HFFc6 (cell line): Measurements from ENCODE around the gene LMF1. TPM values are rescaled to one million over a fixed set of nuclear protein-coding genes. Genes with fewer than 3 reads are reported as not detected.

Experiments
- DNase-seq: peaks from one replicate; pipeline ENCODE4 v3.0.0-alpha.2; 2018
- H3K27ac Mint-ChIP-seq: 2 replicates; pipeline ENCODE4 v1.8.0; 2020; ENCODE audit warnings: mild to moderate bottlenecking, mixed read lengths
- H3K27me3 Mint-ChIP-seq: 2 replicates; pipeline ENCODE4 v1.8.0; 2021; ENCODE audit warnings: mild to moderate bottlenecking, moderate library complexity, mixed read lengths; ENCODE audit not compliant: insufficient read depth
- H3K36me3 Mint-ChIP-seq: 2 replicates; pipeline ENCODE4 v1.8.0; 2021; ENCODE audit warnings: low read depth, mixed read lengths
- H3K4me1 Mint-ChIP-seq: 2 replicates; pipeline ENCODE4 v1.8.0; 2020; ENCODE audit warnings: low read depth, mixed read lengths
- H3K4me3 Mint-ChIP-seq: 2 replicates; pipeline ENCODE4 v1.8.0; 2020; ENCODE audit warnings: mild to moderate bottlenecking, moderate library complexity, mixed read lengths
- H3K9me3 Mint-ChIP-seq: 2 replicates; pipeline ENCODE4 v1.8.0; 2020; ENCODE audit warnings: mild to moderate bottlenecking, mixed read lengths
- total RNA-seq, 6 experiments: library from RNA; stranded (reverse); fragmentation: NEBNext Ultra II Directional; extraction: Animal tissue kit (Norgen Biotek cat#: 25700); gene quantifications; 2 replicates in 1 of 6; 3 replicates in 5 of 6; pipeline ENCODE4 v1.2.3, GENCODE V29; 2021
- TF ChIP-seq, protein P1 (sequence below): fragments of 200-600 bp; sonication (generic); IDR thresholded peaks from 2 replicates; pipeline ENCODE4 v1.5.0; 2021; ENCODE audit warnings: antibody characterized with exemption, mild to moderate bottlenecking

Gene LMF1
- total RNA-seq, 6 experiments from 2014 or later = 10.9 to 19.3 (median 14.2) TPM

DNA sequence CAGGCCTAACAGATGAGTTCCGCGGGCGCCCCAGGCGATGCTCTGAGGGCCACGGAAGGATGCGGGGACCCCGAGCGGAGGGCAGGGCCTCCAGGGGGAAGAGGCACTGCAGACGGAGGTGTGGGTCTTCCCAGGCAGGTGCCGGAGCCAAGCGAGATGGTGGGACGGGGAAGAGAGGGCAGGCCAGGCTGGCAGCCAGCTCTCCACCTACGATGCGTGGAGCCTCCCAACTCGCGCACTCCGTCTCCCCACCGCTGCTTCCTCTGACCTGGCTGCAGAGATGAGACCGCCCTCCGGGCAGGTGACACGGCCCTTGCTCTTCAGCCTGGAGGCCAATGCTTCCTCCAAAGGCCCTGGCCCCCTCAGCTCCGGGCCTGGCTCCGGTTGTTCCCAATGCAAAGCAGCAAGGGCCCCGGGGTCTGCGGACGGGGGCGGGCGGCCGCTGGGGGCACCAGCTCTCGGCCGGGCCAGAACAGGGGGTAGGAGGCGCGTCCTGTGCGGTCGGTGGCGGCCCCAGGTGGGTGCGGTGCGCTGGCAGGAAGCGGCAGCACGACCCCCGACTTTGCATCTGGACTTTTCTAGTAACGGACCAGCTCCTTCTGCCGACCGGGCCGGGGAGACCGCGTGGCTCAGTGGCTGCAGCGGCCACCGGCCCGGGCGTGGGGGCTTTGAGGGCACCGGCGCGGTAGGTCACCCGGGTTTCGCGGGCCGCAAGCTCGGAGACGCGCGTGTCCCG lies 9.2 kb upstream of the LMF1 start:
- H3K4me1 Mint-ChIP-seq = no peaks in the 10 kb centered on the region
- no peak overlapping the region for H3K4me3 Mint-ChIP-seq
- H3K27me3 Mint-ChIP-seq = peaks cover 19% of the 10 kb centered on the region
- no peak for DNase-seq
- H3K9me3 Mint-ChIP-seq = no peaks in the 10 kb centered on the region
- TF ChIP-seq, protein P1, sequence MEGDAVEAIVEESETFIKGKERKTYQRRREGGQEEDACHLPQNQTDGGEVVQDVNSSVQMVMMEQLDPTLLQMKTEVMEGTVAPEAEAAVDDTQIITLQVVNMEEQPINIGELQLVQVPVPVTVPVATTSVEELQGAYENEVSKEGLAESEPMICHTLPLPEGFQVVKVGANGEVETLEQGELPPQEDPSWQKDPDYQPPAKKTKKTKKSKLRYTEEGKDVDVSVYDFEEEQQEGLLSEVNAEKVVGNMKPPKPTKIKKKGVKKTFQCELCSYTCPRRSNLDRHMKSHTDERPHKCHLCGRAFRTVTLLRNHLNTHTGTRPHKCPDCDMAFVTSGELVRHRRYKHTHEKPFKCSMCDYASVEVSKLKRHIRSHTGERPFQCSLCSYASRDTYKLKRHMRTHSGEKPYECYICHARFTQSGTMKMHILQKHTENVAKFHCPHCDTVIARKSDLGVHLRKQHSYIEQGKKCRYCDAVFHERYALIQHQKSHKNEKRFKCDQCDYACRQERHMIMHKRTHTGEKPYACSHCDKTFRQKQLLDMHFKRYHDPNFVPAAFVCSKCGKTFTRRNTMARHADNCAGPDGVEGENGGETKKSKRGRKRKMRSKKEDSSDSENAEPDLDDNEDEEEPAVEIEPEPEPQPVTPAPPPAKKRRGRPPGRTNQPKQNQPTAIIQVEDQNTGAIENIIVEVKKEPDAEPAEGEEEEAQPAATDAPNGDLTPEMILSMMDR = no peak
- H3K36me3 Mint-ChIP-seq = no peaks in the 10 kb centered on the region
- no peak overlapping the region for H3K27ac Mint-ChIP-seq

DNA sequence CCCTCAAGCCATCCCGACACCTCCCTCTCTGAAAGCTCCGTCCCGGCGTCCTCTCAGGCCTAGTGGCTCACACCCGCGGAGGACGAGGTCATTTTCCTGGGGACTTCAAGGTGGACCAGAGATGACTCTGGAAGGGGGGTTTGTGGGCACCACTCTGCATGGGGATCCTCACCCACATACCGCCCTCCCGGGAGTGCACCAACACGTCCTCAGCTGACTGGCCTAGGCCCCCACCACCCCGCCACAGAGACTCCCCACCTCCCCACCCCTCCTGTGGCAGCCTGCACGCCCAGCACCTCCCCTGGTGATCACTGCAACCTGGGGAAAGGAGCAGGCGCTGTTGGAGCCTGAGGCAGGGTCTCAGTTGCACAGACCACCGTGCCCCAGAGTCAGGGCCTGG lies 8.4 kb upstream of the LMF1 start:
- Mint-ChIP-seq H3K4me1 (no peaks in the 10 kb centered on the region), H3K4me3 (no peak overlapping the region), H3K27ac (no peak overlapping the region), H3K27me3 (peaks cover 23% of the 10 kb centered on the region), H3K9me3 (no peaks in the 10 kb centered on the region), H3K36me3 (no peaks in the 10 kb centered on the region)
- TF ChIP-seq, protein P1 = no peak
- no peak for DNase-seq

DNA sequence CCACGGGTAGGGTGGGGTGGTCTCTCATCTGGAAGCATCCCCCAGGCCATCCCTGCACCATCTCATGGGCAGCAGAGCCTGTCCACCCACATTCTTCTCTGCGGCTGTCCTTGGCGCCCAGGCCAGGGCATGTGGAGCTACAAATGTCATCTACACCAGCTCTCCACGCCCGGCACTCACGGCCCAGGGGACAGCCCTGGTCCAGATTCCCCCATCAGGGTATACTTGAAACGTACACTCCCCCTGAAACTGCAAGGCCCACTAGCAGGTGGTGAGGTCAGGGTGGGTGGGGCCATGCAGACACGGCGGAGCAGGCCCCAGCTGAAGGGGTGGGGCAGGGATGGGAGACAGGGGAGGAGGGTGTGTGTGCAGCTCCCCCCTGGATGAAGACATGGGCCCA lies 7.6 kb upstream of the LMF1 start:
- H3K9me3 Mint-ChIP-seq = no peaks in the 10 kb centered on the region
- no peak for DNase-seq
- no peaks in the 10 kb centered on the region for H3K4me1 Mint-ChIP-seq
- H3K27ac Mint-ChIP-seq = no peak overlapping the region
- TF ChIP-seq, protein P1 = no peak
- H3K36me3 Mint-ChIP-seq = no peaks in the 10 kb centered on the region
- peaks cover 30% of the 10 kb centered on the region for H3K27me3 Mint-ChIP-seq
- no peak overlapping the region for H3K4me3 Mint-ChIP-seq

DNA sequence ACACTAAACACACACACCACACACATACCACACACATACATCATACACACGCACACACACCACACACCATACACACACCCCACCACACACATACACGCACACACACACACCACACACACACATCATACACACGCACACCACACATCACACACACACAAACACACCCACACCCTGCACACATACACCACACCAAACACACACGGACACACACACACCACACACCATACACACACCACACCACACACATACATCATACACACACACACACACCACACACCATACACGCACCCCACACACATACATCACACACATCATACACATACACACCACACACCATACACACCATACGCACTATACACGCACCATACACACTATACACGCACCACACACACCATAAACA lies 7.1 kb upstream of the LMF1 start:
- no peaks in the 10 kb centered on the region for H3K9me3 Mint-ChIP-seq
- no peaks in the 10 kb centered on the region for H3K4me1 Mint-ChIP-seq
- TF ChIP-seq, protein P1 = no peak
- H3K4me3 Mint-ChIP-seq = no peak overlapping the region
- H3K36me3 Mint-ChIP-seq = no peaks in the 10 kb centered on the region
- no peak overlapping the region for H3K27ac Mint-ChIP-seq
- H3K27me3 Mint-ChIP-seq = peaks cover 29% of the 10 kb centered on the region
- no peak for DNase-seq

DNA sequence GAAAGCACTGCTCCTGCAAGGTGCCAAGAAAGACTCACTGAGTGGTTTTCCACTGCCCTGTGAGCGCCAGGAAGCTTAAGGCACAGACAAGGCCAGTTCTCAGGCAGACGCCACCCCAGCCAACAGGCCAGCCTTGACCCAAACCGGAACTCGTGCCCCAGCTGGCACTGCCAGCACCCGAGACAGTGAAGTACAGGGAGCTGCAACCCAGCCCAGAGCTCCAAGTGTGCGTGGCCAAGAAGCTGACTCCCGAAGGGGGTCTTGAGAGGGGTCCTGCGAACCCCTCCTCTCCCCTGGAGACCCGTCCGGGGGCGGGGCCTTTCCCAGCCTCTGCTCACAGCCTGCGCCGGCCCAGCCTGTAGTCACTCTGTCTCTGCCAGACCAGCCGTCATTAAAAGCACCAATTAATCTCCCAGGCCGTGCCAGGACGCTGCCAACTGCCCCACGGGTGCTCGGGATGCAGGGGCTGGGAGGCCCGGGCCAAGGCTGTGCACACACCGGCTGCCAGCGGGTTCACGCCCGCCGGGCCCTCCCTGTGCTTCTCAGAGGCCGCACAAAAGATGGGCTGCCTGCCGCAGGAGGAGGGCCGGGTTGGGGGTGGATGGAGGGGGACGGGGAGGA lies 6.4 kb upstream of the LMF1 start:
- DNase-seq = no peak
- no peaks in the 10 kb centered on the region for H3K36me3 Mint-ChIP-seq
- H3K27me3 Mint-ChIP-seq = peaks cover 28% of the 10 kb centered on the region
- H3K27ac Mint-ChIP-seq = no peak overlapping the region
- no peak overlapping the region for H3K4me3 Mint-ChIP-seq
- H3K4me1 Mint-ChIP-seq = no peaks in the 10 kb centered on the region
- no peaks in the 10 kb centered on the region for H3K9me3 Mint-ChIP-seq
- TF ChIP-seq, protein P1 = no peak
